SU-DHL-6 (cell line): ENCODE results near the gene TSPAN4.

Experiments used
- H2AFZ ChIP-seq: fragments of 200-600 bp; sonication (generic); 2 replicates; pipeline ENCODE4 v1.6.1; 2014; ENCODE audit warnings: low read depth, mild to moderate bottlenecking, moderate library complexity, mixed read lengths, antibody characterized with exemption, low read length; ENCODE audit not compliant: severe bottlenecking
- H3F3A ChIP-seq: fragments of 200-600 bp; shearing (Covaris generic); 2 replicates; pipeline ENCODE4 v1.6.0; 2016; ENCODE audit warnings: antibody characterized with exemption, mild to moderate bottlenecking; ENCODE audit not compliant: insufficient read depth
- H3K27ac ChIP-seq: fragments of 200-600 bp; sonication (generic); 2 replicates; pipeline ENCODE4 v1.5.1; 2016; ENCODE audit warnings: low read depth, mild to moderate bottlenecking, low read length, moderate library complexity, mixed read lengths
- H3K27me3 ChIP-seq: fragments of 200-600 bp; sonication (generic), shearing (Covaris generic); 2 replicates; pipeline ENCODE4 v1.6.0; 2014; ENCODE audit warnings: mild to moderate bottlenecking, low read length
- H3K36me3 ChIP-seq: fragments of 200-600 bp; sonication (generic); 2 replicates; pipeline ENCODE4 v1.6.1; 2014; ENCODE audit warnings: mild to moderate bottlenecking, low read length, mixed read lengths
- H3K4me2 ChIP-seq: fragments of 300-600, 200-600 bp; shearing (Covaris generic), sonication (generic); 2 replicates; pipeline ENCODE4 v1.6.0; 2014; ENCODE audit warnings: low read length, low read depth, mild to moderate bottlenecking; ENCODE audit not compliant: poor library complexity, severe bottlenecking
- H3K4me3 ChIP-seq: fragments of 200-600 bp; sonication (generic); 2 replicates; pipeline ENCODE4 v1.5.1; 2014; ENCODE audit warnings: antibody characterized with exemption, low read length, mild to moderate bottlenecking, mixed read lengths; ENCODE audit not compliant: insufficient read depth, poor library complexity, severe bottlenecking
- H3K79me2 ChIP-seq: fragments of 200-600 bp; sonication (generic); 2 replicates; pipeline ENCODE4 v1.6.1; 2014; ENCODE audit warnings: mild to moderate bottlenecking, low read length, moderate library complexity; ENCODE audit not compliant: insufficient read depth
- H3K9ac ChIP-seq: fragments of 200-600 bp; sonication (generic); 2 replicates; pipeline ENCODE4 v1.7.0; 2014; ENCODE audit warnings: mild to moderate bottlenecking, low read length
- H3K9me2 ChIP-seq: fragments of 200-600 bp; sonication (generic); replicated peaks from 2 replicates; pipeline ENCODE4 v1.6.1; 2014; ENCODE audit warnings: low read length; ENCODE audit not compliant: insufficient read depth
- H3K9me3 ChIP-seq: fragments of 200-600 bp; sonication (generic); 2 replicates; pipeline ENCODE4 v1.6.1; 2014; ENCODE audit warnings: low read length, mixed read lengths; ENCODE audit not compliant: insufficient read depth
- H4K20me1 ChIP-seq: fragments of 200-600 bp; sonication (generic); 2 replicates; pipeline ENCODE4 v1.6.1; 2014; ENCODE audit warnings: low read depth, mild to moderate bottlenecking, antibody characterized with exemption, low read length, moderate library complexity, mixed read lengths
- CTCF ChIP-seq: fragments of 200-600 bp; sonication (generic); IDR thresholded peaks from one replicate; pipeline ENCODE4 v1.5.1; 2017; ENCODE audit warnings: antibody characterized with exemption, mild to moderate bottlenecking, low read length, moderate library complexity; ENCODE audit not compliant: insufficient read depth, poor library complexity, severe bottlenecking
- EZH2phosphoT487 ChIP-seq: fragments of 200-600 bp; sonication (generic), shearing (Covaris generic); conservative IDR thresholded peaks from 2 replicates; pipeline ENCODE4 v1.6.1; 2018; ENCODE audit warnings: mild to moderate bottlenecking, antibody characterized with exemption, low read length, moderate library complexity, mixed read lengths

The TSPAN4 gene

GRCh38 chr11:803770-804598, 38.7 kb upstream of the TSPAN4 start:
- H2AFZ ChIP-seq: no peak overlapping the region

GRCh38 chr11:804599-804964, 38.1 kb upstream of the TSPAN4 start:
- peak overlapping the region; percentile 75 for H3K27ac ChIP-seq

More at GRCh38 chr11:803770-804598, 38.7 kb upstream of the TSPAN4 start:
- Histone ChIP-seq H3K27me3 (no peaks in the 10 kb centered on the region), H3K27ac (peak overlapping the region; percentile 75), H3K36me3 (no peaks in the 10 kb centered on the region), H3K9me2 (no peaks in the 10 kb centered on the region), H3K4me2 (peak overlapping the region; percentile 61), H3K9me3 (no peaks in the 10 kb centered on the region), H3K79me2 (peaks cover 13% of the 10 kb centered on the region), H3K4me3 (peak overlapping the region; percentile 68), H4K20me1 (no peaks in the 10 kb centered on the region), H3F3A (peaks cover 13% of the 10 kb centered on the region), H3K9ac (peak overlapping the region; percentile 89)
- TF ChIP-seq CTCF (no peak), EZH2phosphoT487 (no peak)

GRCh38 chr11:808427-809286, 34.0 kb upstream of the TSPAN4 start:
- H3K9me3 ChIP-seq: no peaks in the 10 kb centered on the region
- peak overlapping the region; percentile 85 for H3K27ac ChIP-seq
- H3K36me3 ChIP-seq: peaks cover 25% of the 10 kb centered on the region
- H3K9me2 ChIP-seq: no peaks in the 10 kb centered on the region
- peak overlapping the region; percentile 71 for H3K4me3 ChIP-seq
- H2AFZ ChIP-seq: peak overlapping the region; percentile 20
- H3K9ac ChIP-seq: peak overlapping the region; percentile 95
- H3K27me3 ChIP-seq: no peaks in the 10 kb centered on the region
- H3K4me2 ChIP-seq: peak overlapping the region; percentile 84
- H3K79me2 ChIP-seq: peaks cover 36% of the 10 kb centered on the region
- TF ChIP-seq CTCF (no peak), EZH2phosphoT487 (no peak)
- H3F3A ChIP-seq: peaks cover 47% of the 10 kb centered on the region
- H4K20me1 ChIP-seq: peaks cover 10% of the 10 kb centered on the region; the same call in 1 of the 2 replicates

More at GRCh38 chr11:804599-804964, 38.1 kb upstream of the TSPAN4 start:
- H4K20me1 ChIP-seq: no peaks in the 10 kb centered on the region
- H3K79me2 ChIP-seq: peaks cover 16% of the 10 kb centered on the region
- TF ChIP-seq EZH2phosphoT487: no peak
- no peak for TF ChIP-seq CTCF
- peaks cover 13% of the 10 kb centered on the region for H3F3A ChIP-seq
- H3K9me2 ChIP-seq: no peaks in the 10 kb centered on the region
- H3K4me2 ChIP-seq: peak overlapping the region; percentile 61
- H3K27me3 ChIP-seq: no peaks in the 10 kb centered on the region
- H3K9me3 ChIP-seq: no peaks in the 10 kb centered on the region
- peak overlapping the region; percentile 68 for H3K4me3 ChIP-seq
- H2AFZ ChIP-seq: no peak overlapping the region
- peak overlapping the region; percentile 89 for H3K9ac ChIP-seq
- H3K36me3 ChIP-seq: no peaks in the 10 kb centered on the region
